ENCODE data around the gene SLC6A11.
A peak's percentile ranks its signal among the peaks of the same experiment; 100 is the strongest.

Gene SLC6A11

GRCh38 chr3:10780243-10780642 is 35.8 kb upstream of the SLC6A11 start:
- Histone ChIP-seq H3K9me3 (ENCODE audit: severe bottlenecking) (no peaks in the 10 kb centered on the region), H3K4me3 (ENCODE audit: severe bottlenecking) (no peak overlapping the region), H3K27ac (ENCODE audit: poor library complexity, severe bottlenecking) (no peak overlapping the region), H3K36me3 (ENCODE audit: low read depth) (no peaks in the 10 kb centered on the region), H3K27me3 (ENCODE audit: insufficient read depth, poor library complexity, severe bottlenecking) (no peaks in the 10 kb centered on the region), H3K4me1 (ENCODE audit: insufficient read depth, poor library complexity, severe bottlenecking) (peaks cover 7% of the 10 kb centered on the region)
- ATAC-seq (ENCODE audit: low read depth), result peak; percentile 76
- DNase-seq (ENCODE audit: low spot score), result no peak
- no peak for TF ChIP-seq CTCF (IDR thresholded peaks at IDR 0.05; ENCODE audit: poor library complexity, severe bottlenecking)

- ATAC-seq (ENCODE audit: low read depth), result no peak
- H3K27me3 ChIP-seq (ENCODE audit: insufficient read depth, poor library complexity, severe bottlenecking), result no peaks in the 10 kb centered on the region
- no peak for TF ChIP-seq CTCF (IDR thresholded peaks at IDR 0.05; ENCODE audit: poor library complexity, severe bottlenecking)
- no peak overlapping the region for H3K27ac ChIP-seq (ENCODE audit: poor library complexity, severe bottlenecking)
- peaks cover 7% of the 10 kb centered on the region for H3K4me1 ChIP-seq (ENCODE audit: insufficient read depth, poor library complexity, severe bottlenecking)
- H3K36me3 ChIP-seq (ENCODE audit: low read depth), result no peaks in the 10 kb centered on the region
- DNase-seq (ENCODE audit: low spot score), result no peak
- no peaks in the 10 kb centered on the region for H3K9me3 ChIP-seq (ENCODE audit: severe bottlenecking)
- H3K4me3 ChIP-seq (ENCODE audit: severe bottlenecking), result no peak overlapping the region
Measured at GRCh38 chr3:10780922-10781321, 35.1 kb upstream of the SLC6A11 start.

- TF ChIP-seq CTCF (IDR thresholded peaks at IDR 0.05; ENCODE audit: poor library complexity, severe bottlenecking), result no peak
- Histone ChIP-seq H3K36me3 (ENCODE audit: low read depth) (no peaks in the 10 kb centered on the region), H3K4me1 (ENCODE audit: insufficient read depth, poor library complexity, severe bottlenecking) (peaks cover 7% of the 10 kb centered on the region), H3K9me3 (ENCODE audit: severe bottlenecking) (no peaks in the 10 kb centered on the region), H3K27ac (ENCODE audit: poor library complexity, severe bottlenecking) (no peak overlapping the region), H3K27me3 (ENCODE audit: insufficient read depth, poor library complexity, severe bottlenecking) (no peaks in the 10 kb centered on the region), H3K4me3 (ENCODE audit: severe bottlenecking) (no peak overlapping the region)
- ATAC-seq (ENCODE audit: low read depth), result no peak
- no peak for DNase-seq (ENCODE audit: low spot score)
Measured at GRCh38 chr3:10781981-10782380, 34.0 kb upstream of the SLC6A11 start.

- no peak overlapping the region for H3K27ac ChIP-seq (ENCODE audit: poor library complexity, severe bottlenecking)
- no peak for ATAC-seq (ENCODE audit: low read depth)
- peak; percentile 82 for TF ChIP-seq CTCF (IDR thresholded peaks at IDR 0.05; ENCODE audit: poor library complexity, severe bottlenecking)
- DNase-seq (ENCODE audit: low spot score), result no peak
- H3K36me3 ChIP-seq (ENCODE audit: low read depth), result no peaks in the 10 kb centered on the region
- H3K27me3 ChIP-seq (ENCODE audit: insufficient read depth, poor library complexity, severe bottlenecking), result no peaks in the 10 kb centered on the region
- peaks cover 7% of the 10 kb centered on the region for H3K4me1 ChIP-seq (ENCODE audit: insufficient read depth, poor library complexity, severe bottlenecking)
- H3K4me3 ChIP-seq (ENCODE audit: severe bottlenecking), result no peak overlapping the region
- H3K9me3 ChIP-seq (ENCODE audit: severe bottlenecking), result no peaks in the 10 kb centered on the region
Measured at GRCh38 chr3:10783360-10784351, 32.4 kb upstream of the SLC6A11 start.

GRCh38 chr3:10786640-10787039 is 29.4 kb upstream of the SLC6A11 start:
- Histone ChIP-seq H3K4me1 (ENCODE audit: insufficient read depth, poor library complexity, severe bottlenecking) (peaks cover 5% of the 10 kb centered on the region), H3K36me3 (ENCODE audit: low read depth) (no peaks in the 10 kb centered on the region), H3K9me3 (ENCODE audit: severe bottlenecking) (no peaks in the 10 kb centered on the region), H3K4me3 (ENCODE audit: severe bottlenecking) (no peak overlapping the region), H3K27me3 (ENCODE audit: insufficient read depth, poor library complexity, severe bottlenecking) (no peaks in the 10 kb centered on the region), H3K27ac (ENCODE audit: poor library complexity, severe bottlenecking) (no peak overlapping the region)
- DNase-seq (ENCODE audit: low spot score) (no peak), ATAC-seq (ENCODE audit: low read depth) (no peak)
- TF ChIP-seq CTCF (IDR thresholded peaks at IDR 0.05; ENCODE audit: poor library complexity, severe bottlenecking), result no peak

Data from RWPE2 (cell line).